Muscle layer of duodenum (tissue), 2 donors: ENCODE data around the gene RALGDS.

ENCODE experiments used
- H3K27ac ChIP-seq: one replicate; pipeline ENCODE4 v1.7.0; 2013; ENCODE audit warnings: mild to moderate bottlenecking, low read length
- H3K27me3 ChIP-seq: one replicate; pipeline ENCODE4 v1.7.0; 2013; ENCODE audit warnings: low read depth, mild to moderate bottlenecking, control low read depth, low read length
- H3K36me3 ChIP-seq, 2 donors: one replicate each; pipeline ENCODE4 v1.7.0; 2013; ENCODE audit warnings: low read length in 2 of 2, control low read depth in 1 of 2, mild to moderate bottlenecking in 1 of 2; ENCODE audit not compliant: insufficient read depth in 2 of 2, control insufficient read depth in 1 of 2
- H3K4me1 ChIP-seq, 2 donors: one replicate each; pipeline ENCODE4 v1.7.0; 2013; ENCODE audit warnings: low read length in 2 of 2, mild to moderate bottlenecking in 2 of 2, control low read depth in 1 of 2, moderate library complexity in 1 of 2; ENCODE audit not compliant: insufficient read depth in 2 of 2, control insufficient read depth in 1 of 2
- H3K4me3 ChIP-seq, 2 donors: one replicate each; pipeline ENCODE4 v1.7.0; 2013; ENCODE audit warnings: low read length in 2 of 2, low read depth in 1 of 2, mild to moderate bottlenecking in 1 of 2
- H3K9me3 ChIP-seq, 2 donors: one replicate each; pipeline ENCODE4 v1.7.0; 2013; ENCODE audit warnings: low read length in 2 of 2, control low read depth in 1 of 2, mild to moderate bottlenecking in 1 of 2; ENCODE audit not compliant: control insufficient read depth in 1 of 2
- donor health status: healthy.

The RALGDS gene

DNA sequence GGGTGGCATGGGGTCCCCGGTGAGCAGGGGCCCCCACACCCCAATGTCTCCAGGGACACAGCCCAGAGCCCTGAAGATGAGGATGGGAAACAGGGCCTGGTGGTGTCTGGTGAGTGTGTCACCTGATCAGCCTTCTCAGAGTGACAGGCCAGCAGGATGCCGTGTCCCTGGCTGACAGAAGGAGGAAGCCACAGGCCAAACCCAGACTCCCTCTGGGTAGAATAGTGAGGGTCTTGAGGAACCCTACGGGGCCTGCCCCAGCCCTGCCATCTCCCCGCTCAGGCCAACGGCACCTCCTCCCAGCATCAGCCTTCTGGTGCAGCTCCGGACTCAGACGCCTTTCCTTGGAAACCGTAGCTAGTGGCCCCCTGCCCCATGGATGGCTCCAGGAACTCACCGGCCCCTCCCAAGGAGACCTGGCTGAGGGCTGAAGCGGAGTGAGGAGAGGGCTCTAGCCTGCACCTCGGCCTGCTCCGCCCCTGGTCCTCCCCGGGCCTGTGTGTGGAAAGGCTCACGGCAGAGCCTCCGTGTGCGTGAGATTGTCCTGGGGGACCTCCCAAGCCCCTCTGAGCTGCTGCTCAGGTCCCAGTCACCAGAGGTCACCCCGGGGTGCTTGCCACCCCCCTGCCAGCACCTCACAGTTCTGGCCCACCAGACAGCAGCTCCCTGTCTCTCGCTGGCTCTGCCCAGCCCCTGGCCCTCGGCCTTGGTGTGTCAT is 6.0 kb downstream of the RALGDS start:
- Histone ChIP-seq H3K4me3 (peak overlapping the region in 1 of 2 donors; percentile 16), H3K9me3 (no peaks in the 10 kb centered on the region), H3K4me1 (peaks cover 37 to 72% of the 10 kb centered on the region in 2 donors), H3K27ac (peak overlapping the region; percentile 7), H3K36me3 (peaks cover 10 to 12% of the 10 kb centered on the region in 2 donors), H3K27me3 (no peaks in the 10 kb centered on the region)

DNA sequence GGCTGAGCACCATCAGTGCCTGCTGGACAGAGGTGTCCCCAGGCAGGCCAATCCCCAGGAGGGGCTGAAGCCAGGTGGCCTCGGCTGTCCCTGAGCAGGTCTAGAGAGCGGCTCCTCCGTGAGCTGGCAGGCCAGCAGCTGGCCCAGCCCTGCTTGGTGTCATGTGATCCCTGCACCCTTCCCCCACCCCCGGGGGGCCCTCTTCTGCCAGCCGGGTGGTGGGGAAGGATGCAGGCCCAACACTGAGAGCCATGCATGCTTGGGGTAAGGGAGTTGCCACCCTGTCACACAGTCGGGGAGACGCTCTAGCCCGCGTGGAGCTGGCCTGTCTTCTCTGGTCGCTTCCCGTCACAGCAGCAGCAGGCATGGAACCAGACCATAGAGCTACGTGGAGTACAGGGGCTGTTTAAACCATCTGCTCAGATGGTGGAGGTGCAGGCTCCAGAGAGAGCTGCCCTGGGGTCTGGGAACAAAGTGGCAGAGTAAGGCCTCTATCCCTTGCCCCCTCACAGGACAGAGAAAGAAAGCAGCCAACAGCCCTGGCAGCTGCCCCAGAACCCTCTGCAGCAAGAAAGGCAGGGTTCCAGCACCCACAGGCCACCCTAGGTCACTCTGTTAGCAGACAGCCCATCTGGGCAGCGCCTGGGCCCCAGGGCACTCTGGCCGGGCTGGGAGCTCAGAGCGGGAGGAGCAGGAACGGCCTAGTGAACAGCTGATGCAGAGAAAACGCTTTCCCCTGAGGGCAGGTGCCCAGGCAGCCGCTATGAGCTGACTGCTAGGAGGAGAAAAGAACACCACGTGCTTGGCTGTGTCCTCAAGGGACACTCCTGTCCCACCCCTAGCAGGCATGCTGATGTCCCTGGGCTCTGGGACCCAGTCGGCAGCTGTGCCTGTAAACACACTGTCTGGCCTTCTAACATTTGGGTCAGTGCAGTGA is 6.8 kb downstream of the RALGDS start:
- Histone ChIP-seq H3K4me3 (peak overlapping the region in 1 of 2 donors; percentile 16), H3K4me1 (peaks cover 32 to 63% of the 10 kb centered on the region in 2 donors), H3K9me3 (no peaks in the 10 kb centered on the region), H3K27me3 (no peaks in the 10 kb centered on the region), H3K27ac (peak overlapping the region; percentile 7), H3K36me3 (peaks cover 18 to 20% of the 10 kb centered on the region in 2 donors)

DNA sequence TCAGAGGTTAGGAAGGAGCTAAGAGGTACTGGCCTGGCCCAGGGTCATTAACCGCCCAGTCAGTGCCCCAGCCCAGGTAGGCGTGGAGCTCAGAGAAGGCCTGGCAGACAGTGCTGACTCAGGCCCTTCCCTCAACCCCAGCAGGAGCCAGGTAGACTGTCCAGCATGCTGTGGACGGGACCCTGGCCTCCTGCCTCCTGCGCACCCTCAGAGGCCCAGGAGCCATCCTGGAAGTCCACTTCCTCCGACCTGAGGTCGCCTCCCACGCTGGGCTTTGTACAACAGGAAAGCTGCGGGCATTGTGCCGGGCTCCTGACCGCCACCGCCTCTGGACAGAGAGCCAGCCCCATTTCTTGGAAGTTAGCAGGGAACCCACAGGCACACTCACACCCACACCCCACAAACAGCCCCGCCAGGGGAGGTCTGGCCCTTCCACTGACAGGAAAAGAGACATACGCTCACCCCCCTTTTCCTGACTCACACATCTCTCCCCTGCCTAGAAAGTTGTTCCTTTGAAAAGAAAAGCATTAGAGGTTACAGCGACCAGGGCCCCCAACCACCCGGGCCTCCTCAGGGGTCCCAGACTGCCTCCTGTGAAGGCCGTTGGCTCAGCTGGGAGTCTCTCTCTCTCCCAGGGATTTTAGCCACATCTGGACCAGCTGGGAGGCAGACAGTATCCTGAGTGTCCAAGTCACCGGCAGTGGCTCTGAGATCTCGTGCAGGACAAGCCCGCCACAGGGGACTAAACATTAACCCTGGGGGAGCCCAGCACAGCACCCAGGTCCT is 7.7 kb downstream of the RALGDS start:
- Histone ChIP-seq H3K4me3 (peak overlapping the region in 1 of 2 donors; percentile 16), H3K27me3 (no peaks in the 10 kb centered on the region), H3K36me3 (peaks cover 23 to 29% of the 10 kb centered on the region in 2 donors), H3K27ac (peak overlapping the region; percentile 33), H3K4me1 (peaks cover 25 to 55% of the 10 kb centered on the region in 2 donors), H3K9me3 (no peaks in the 10 kb centered on the region)

DNA sequence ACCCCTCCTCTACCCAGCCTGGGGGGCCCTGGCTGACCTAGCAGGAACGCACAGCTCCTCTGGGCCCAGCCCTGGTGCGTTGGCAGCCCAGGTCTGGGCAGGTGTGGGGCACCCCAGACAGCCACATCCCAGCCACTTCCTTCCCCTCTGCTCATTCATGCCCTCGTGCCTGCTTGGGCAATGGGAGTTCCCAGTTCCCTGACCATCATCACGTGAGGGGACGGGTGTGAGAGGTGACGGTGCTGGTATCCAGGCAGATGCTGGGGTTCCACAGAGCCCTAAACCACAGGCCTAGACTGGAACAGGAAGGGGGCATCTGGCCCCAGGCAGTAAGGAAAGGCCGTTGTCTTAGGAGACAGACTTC is 8.4 kb downstream of the RALGDS start:
- Histone ChIP-seq H3K36me3 (peaks cover 31 to 36% of the 10 kb centered on the region in 2 donors), H3K9me3 (no peaks in the 10 kb centered on the region), H3K27ac (peak overlapping the region; percentile 33), H3K4me3 (no peak overlapping the region), H3K27me3 (no peaks in the 10 kb centered on the region), H3K4me1 (peaks cover 20 to 48% of the 10 kb centered on the region in 2 donors)

DNA sequence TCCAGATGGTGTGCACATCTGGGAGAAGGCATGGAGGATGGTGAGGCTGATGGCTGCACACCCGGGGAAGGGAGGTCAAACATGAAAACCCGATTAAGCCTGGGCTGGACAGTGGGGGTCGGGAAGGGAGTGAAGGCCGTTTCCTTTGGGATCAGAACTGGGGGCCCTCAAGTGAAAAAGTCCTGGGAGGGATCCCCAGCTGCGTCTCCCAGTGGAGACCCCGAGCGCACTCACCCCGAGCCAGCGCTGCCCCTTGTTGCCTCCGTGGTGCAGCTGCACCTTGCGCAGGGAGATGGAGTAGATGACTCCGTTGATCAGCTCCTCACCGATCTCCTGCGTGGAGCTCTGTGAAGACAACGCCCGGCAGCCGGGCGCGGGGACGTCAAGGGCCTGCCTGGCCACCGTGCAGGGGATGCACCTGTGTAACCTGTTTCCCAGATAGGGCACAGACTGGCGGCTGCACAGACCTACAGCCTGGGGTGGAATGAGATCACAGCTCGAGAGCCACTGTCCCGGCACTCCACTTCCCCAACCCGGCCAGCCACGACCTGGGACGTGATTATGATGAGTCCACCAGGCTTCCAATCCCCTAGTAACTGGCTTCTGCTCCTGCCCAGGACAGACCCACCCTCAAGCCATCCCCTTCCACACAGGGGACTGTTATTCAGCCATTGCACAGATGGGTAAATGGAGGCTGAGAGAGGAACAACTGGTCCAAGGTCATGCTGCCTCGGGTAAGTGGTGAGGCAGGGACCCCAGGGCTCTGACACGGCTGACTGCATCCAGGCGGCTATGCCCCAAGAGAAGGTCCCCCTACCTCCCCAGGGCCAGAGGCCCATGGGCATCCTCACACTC is 9.0 kb downstream of the RALGDS start:
- Histone ChIP-seq H3K9me3 (no peaks in the 10 kb centered on the region), H3K27me3 (no peaks in the 10 kb centered on the region), H3K4me1 (peaks cover 16 to 42% of the 10 kb centered on the region in 2 donors), H3K27ac (peak overlapping the region; percentile 33), H3K4me3 (no peak overlapping the region), H3K36me3 (peaks cover 37 to 42% of the 10 kb centered on the region in 2 donors)

DNA sequence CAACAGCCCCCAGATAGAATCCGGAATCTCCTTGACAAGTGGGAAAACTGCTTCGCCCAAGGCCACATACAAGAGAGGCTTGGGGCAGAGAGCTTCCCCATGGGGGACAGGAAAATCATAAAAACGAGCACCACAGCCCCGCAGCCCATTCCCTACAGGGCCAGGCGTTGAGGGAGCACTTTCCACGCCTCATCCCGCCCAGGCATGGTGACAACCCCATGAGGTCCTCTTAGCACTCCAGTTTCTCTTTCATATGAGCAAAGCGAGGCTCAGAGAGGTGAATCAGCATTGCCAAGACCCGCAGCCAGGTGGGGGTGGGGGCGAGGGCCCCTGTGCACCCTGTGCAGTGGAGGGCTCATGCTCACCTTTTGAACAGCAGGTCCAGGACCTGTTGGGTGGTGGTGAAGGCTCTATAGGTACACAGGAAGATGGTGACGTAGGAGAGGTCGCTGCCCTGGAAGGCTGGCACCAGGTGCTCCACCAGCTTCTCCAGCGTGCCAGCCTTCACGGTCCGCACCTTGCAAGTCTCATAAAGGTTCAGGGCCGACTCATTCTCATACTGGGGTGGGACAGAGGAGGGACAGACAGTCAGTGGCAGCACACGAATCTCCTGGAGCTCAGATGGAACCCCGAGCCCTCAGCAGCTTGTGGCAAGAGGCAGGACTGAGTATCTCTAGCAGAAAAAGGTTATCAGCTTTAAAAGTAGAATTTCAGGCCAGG is 10.9 kb downstream of the RALGDS start:
- peaks cover 50 to 59% of the 10 kb centered on the region in 2 donors for H3K36me3 ChIP-seq

DNA sequence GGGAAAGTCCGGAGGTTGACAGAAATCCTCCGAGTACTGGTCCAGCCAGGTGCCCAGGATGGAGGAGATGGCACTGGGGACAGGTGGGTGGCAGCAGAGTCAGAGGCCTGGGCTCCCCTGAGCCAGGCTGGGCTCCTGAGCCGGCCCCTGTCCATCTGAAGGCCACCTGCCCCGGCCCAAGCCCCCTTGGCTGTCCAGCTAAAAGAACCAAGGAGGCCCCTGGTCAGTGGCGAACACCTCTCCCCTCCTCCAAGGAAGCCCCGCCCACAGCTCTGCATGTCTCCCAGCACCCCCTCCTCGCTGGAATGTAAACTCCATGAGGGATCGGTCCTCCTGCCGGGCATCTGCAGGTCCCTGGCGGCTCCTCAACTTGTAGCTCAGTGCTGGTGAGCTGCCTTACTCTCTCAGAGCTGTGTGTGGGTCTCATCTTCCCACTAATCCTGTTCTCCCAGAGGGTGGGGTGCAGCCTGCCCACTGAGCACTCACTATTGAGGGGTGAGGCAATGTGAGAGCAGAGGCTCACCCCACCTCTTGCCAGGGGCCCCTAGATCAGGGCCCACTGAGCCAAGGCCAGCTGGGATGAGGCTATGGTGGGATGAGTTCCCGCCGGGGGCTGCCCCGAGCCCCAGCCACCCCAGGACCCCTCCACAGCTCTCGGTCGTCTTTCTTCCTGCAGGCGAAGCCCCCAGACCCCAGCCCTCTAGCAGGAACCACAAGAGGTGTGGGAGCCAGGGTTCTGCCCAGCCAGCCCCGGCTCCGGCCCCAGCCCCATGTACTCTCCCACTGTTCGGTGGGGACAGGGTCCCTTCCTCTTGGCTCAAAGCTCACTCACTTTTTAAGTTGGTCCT is 12.0 kb downstream of the RALGDS start:
- peaks cover 6 to 16% of the 10 kb centered on the region in 2 donors for H3K4me1 ChIP-seq
- H3K4me3 ChIP-seq, result no peak overlapping the region
- no peaks in the 10 kb centered on the region for H3K9me3 ChIP-seq
- H3K27me3 ChIP-seq, result no peaks in the 10 kb centered on the region
- H3K27ac ChIP-seq, result no peak overlapping the region
- peaks cover 55 to 70% of the 10 kb centered on the region in 2 donors for H3K36me3 ChIP-seq

More for the DNA sequence above, 10.9 kb downstream of the RALGDS start:
- H3K27me3 ChIP-seq, result no peaks in the 10 kb centered on the region
- H3K4me3 ChIP-seq, result no peak overlapping the region
- H3K27ac ChIP-seq, result no peak overlapping the region
- peaks cover 16 to 27% of the 10 kb centered on the region in 2 donors for H3K4me1 ChIP-seq
- no peaks in the 10 kb centered on the region for H3K9me3 ChIP-seq

DNA sequence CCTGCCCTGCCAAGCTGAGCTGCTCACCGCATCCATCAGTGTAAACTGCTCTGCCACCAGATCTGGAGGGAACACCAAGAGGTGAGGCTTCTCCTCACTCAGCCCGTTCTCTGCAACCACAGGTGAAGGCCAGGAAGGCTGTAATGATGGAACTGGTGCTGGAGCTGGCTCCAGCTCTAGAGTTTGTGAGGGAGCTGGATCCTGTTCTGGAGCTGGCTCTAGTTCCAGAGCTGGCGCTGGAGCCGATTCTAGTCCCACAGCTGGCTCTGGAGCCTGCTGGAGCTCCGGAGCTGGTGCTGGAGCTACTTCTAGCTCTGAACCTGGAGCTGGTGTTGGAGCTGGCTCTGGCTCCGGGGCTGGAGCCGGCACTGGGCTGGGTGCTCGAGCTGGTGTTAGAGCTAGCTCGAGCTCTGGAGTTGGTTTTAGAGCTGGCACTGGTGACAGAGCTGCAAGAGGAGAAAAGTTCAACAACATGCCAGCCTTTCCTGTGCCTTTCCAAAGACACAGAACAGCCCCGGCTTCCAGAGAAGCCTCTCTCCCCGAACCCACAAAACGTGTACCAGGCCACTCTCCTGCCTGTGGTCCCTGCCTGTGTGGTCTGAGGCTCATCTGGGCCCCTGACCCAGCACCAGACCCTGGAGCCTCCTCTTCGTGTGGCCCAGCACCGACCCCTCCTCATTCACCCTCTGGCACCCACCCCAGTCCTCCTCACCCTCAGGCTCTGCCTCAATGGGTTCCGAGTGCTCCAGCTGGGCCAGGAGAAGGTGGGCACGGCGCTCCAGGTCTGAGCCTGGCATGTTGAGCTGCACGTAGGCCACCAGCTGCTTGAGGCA is 12.9 kb downstream of the RALGDS start:
- Histone ChIP-seq H3K4me1 (peaks cover 0 to 8% of the 10 kb centered on the region in 2 donors), H3K27me3 (no peaks in the 10 kb centered on the region), H3K9me3 (no peaks in the 10 kb centered on the region), H3K36me3 (peaks cover 55 to 78% of the 10 kb centered on the region in 2 donors), H3K4me3 (no peak overlapping the region), H3K27ac (no peak overlapping the region)

DNA sequence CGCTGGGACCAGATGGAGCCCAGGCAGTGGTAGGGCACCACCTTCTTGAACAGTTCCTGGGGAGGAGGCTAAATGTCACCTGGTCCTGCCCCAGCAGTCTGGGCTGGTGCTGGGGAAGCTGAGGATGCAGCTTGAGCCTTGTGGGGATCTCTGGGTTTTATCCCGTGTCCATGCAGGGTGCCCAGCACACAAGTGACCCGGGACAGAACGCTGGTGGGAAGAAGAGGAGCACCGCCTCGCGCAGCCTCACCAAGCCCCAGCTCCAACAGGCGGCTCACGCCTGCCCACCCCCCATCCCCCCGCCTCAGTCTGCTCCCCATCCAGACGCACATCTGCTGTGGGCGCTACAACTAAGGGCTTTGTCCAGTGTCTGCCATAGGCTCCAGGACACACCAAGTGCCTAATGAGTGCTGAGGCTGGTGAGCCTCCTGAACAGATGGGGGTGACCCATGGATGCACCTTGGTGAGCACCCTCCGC is 13.8 kb downstream of the RALGDS start:
- no peak overlapping the region for H3K27ac ChIP-seq
- H3K9me3 ChIP-seq, result no peaks in the 10 kb centered on the region
- H3K27me3 ChIP-seq, result no peaks in the 10 kb centered on the region
- no peak overlapping the region for H3K4me3 ChIP-seq
- peaks cover 62 to 87% of the 10 kb centered on the region in 2 donors for H3K36me3 ChIP-seq
- no peaks in the 10 kb centered on the region for H3K4me1 ChIP-seq
